Activated CD4-positive, alpha-beta T cell treated with anti-CD3 and anti-CD28 coated beads, Interleukin-2, amount 50 U/mL, for 1 hour (primary cell): ENCODE measurements around the gene C11orf91.
"Not testable (repeated sequence)": the region's sequence is repeated elsewhere in the genome, so short reads cannot be mapped to it uniquely, and the experiment has no call there.

Experiments
- DNase-seq: peaks from one replicate; pipeline ENCODE4 v3.0.0-alpha.2; 2020

Gene C11orf91

GRCh38 chr11:33721426-33721825 lies 20.8 kb upstream of the C11orf91 start:
- DNase-seq: no peak

DNA sequence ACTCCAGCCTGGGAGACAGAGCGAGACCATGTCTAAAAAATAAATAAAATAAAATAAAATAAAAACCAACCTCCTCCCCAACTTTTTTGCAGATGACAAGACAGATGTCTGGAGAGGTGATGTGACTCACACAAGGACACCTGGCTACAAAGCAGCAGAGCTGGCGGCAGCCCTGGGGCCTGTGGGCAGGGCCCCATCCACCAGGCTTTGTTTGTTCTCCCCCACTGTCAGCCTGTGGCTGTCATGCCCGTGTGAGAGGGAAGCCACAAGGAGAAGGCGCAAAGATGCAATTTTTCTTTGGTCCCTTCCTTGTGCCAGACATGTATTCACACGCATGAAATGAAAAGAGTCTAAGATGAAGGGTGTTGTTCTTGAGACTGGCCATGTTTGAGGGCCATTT lies 19.0 kb upstream of the C11orf91 start:
- no peak for DNase-seq

- no peak for DNase-seq
Observed at GRCh38 chr11:33718440-33718839, 17.8 kb upstream of the C11orf91 start.

DNA sequence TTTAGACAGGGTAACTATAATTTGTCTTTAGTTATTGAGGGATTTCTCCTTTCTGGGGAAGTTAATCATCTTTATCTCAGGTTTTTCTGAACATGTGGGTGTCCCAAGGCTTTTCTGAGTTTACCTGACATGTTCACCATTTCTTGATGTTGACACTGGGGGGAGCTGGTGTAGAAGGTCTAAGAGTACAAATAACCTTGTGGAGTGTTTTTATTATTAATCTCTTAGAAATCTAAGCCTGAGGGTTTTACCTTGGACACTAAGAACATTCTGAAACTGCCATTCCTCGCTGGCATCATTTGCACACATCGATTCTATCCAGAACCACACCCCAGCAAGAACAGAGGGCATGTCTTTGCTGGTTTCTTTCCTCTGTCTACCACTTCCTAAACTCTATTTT lies 15.6 kb upstream of the C11orf91 start:
- DNase-seq: no peak

DNA sequence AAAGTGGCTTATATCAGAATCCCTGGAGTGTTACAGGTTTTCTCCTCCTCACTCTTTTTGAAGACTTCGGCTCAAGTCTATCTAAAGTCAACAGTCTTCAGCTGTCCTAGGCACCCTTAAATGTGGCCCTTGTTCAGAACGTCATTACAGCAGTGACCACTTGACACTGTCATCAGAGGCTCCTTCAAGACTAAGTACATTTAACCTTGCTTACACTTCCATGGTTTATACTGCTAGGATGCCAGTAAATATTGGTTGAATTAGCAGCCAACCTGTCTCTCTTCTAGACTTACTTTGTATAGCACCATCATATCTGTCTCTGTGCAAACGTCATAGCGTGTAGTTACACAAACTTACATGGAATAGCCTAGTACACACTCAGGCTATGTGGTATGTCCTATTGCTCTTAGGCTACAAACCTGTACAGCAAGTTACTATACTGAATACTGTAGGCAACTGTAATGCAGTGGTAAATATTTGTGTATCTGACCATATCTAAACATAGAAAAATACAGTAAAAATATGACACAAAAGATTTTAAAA lies 13.3 kb upstream of the C11orf91 start:
- no peak for DNase-seq

DNA sequence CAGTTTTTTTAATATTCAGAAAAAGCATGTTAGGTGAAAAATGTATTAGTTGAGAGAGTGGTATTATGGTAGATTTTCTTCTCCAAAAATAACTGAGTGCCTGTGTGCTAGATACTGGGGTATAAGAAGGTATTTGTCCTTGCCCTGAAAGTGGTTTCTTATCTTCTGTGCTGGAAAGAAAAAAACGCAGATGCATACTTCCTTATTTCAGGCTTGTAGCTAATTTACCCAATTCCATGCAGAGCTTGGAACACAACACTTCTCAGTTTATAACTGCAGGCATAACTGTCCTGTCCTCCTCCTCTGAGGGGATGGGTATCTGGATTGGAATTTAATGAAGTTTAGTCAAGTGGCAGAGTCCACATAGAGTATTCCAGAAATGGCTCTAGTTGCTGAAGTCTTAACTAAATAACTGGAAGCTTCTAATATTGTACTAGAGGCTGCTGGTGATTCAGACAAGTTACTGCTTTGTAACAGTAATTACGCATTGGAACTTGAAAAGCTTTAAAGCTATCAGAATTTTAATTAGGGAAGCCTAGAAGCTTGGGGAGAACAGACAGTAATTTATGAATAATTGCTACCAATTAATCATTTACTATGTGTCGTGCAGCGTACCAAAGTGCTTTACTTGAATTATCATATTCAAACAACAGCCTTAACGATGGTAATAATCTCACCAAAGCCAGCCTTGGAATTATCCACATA lies 12.7 kb upstream of the C11orf91 start:
- no peak for DNase-seq

DNA sequence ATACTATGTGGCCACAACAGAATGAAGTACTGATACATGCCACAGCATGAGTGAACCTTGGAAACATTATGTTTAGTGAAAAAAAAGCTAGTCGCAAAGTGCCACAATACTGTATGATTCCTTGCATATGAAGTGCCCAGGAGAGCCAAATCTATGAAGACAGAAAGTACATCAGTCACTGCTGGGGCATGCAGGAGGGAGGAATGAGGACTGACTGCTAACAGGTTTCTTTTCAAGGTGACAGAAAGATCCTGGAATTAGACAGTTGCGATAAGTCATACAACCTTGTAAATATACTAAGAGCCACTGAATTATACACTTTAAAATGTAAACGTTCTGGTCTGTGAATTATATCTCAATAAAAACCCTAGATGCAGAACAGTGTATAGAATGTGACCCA lies 11.8 kb upstream of the C11orf91 start:
- DNase-seq: no peak

DNA sequence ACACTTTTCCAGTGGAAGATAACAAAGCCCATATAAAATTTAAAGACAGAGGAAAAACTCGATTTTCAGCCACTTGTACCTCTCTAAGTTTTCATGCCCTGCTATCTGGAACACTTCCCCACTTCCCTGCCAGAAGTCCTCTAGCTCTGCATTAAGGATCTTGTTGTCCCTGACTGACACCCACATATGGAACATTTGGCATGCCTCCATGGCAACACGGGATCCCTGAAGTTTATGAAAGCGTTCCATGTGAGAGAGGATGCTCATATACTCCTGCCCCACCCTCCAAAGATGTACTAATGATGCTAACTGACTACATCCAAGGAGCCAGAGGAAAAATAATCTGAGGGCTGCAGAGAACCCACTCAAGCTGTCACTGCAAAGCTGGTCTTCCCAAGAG lies 8.8 kb upstream of the C11orf91 start:
- DNase-seq: no peak

GRCh38 chr11:33708985-33709384 lies 8.4 kb upstream of the C11orf91 start:
- no peak for DNase-seq

GRCh38 chr11:33707831-33708230 lies 7.2 kb upstream of the C11orf91 start:
- DNase-seq: not testable (repeated sequence)

- no peak for DNase-seq
Observed at GRCh38 chr11:33706966-33707365, 6.3 kb upstream of the C11orf91 start.

- no peak for DNase-seq
Observed at GRCh38 chr11:33706546-33706945, 5.9 kb upstream of the C11orf91 start.

- DNase-seq: no peak
Observed at GRCh38 chr11:33704240-33705002, 3.8 kb upstream of the C11orf91 start.

DNA sequence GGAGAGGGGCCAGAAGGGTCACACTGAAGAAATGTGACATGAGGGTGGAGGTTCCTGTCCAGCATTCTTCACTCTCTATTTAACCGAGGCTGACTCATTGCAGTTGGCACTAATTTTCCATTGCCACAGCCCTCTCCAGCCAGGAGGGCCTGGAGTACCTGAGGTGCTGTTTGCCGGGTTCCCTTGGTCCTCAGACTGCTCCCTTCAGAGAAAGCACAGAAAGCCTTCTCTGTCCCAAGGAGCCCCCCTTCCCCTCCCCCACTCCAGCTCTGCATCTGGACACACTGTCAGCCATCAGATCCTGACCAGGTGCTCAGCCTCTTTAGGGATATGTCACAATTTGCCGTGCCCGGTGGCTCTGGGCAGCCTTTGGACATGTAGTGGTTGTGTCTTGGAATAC lies 3.2 kb upstream of the C11orf91 start:
- DNase-seq: no peak

DNA sequence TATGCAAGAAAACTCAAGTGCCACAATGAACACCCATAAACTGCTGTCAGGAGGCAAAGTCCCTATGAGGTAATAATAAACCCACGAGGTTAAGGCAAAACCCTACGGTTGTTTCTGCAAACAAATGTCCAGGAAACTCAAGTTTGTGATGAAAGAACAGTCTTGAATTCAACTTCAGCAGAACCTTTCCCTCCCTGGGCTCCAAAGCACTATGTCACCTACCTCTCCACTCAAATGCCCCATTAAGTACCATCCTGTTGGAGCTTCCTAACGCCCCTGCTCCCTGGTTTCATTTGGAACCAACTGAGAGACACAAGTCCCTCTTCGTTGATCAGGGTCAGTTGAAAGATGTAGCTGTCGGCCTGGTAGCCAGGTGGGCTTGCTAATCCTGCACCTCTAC lies 2.6 kb upstream of the C11orf91 start:
- DNase-seq: no peak

GRCh38 chr11:33701302-33702230 lies 940 bp upstream of the C11orf91 start:
- no peak for DNase-seq

GRCh38 chr11:33700063-33700501 lies 544 bp downstream of the C11orf91 start:
- DNase-seq: no peak

GRCh38 chr11:33699515-33700062 lies 1.0 kb downstream of the C11orf91 start:
- no peak for DNase-seq

DNA sequence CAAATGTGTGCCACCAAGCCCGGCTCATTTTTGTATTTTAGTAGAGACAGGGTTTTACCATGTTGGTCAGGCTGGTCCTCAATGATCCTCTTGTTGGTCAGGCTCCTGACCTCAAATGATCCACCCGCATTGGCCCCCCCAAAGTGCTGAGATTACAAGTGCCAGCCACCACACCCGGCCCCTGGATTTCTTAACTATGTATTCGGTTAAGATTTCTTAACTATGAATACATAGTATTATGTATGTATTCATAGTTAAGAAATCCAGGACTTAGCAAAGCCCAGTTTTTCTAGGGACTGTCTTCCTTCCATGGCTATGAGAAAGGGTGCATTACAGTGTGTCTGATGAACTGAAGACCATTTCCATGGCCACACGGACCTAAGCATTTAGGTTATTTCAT lies 1.7 kb downstream of the C11orf91 start:
- no peak for DNase-seq

- no peak for DNase-seq
Observed at GRCh38 chr11:33697997-33698396, 2.6 kb downstream of the C11orf91 start.

DNA sequence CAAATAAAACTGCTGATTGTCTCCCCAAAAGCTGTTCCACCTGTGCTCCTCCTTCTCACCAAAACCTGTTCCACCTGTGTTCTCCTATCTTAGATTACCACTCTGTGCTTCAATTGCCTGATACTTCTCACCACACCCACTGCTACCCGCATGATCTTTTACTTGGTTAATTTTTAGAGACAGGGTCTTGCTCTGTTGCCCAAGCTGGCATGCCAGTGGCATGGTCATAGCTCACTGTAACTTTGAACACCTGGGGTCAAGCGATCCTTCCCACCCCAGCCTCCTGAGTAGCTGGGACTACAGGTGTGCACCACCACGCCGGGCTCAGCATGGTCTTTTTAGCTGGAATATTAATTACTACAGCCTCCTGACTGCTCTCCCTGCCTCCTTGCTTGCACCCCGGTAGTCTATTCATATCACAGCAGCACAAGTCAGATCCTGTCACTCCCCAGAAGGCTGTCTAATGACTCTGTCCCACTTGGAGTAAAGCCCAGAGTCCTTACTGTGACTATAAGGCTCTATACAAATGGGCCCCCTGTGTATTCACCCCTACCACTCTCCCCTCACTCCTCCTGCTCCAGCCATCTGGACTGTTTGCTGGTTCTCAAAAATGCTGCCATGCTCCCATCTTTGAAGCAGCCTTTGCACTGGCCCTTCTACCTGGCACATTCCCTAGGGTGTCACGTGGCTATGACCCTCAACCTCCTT lies 3.5 kb downstream of the C11orf91 start:
- DNase-seq: no peak

- no peak for DNase-seq
Observed at GRCh38 chr11:33696411-33696810, 4.2 kb downstream of the C11orf91 start.
